ENCODE measurements around the gene PRKD3. TPM values are rescaled to one million over a fixed set of nuclear protein-coding genes. Genes with fewer than 3 reads are reported as not detected.

Gene PRKD3
- total RNA-seq, 1 experiment from 2014 or later, result 82.1 TPM

- TF ChIP-seq ZNF281 (CRISPR knock-in tag; IDR thresholded peaks at IDR 0.05) (no peak), TEAD4 (CRISPR knock-in tag; IDR thresholded peaks at IDR 0.05) (no peak), ESRRA (CRISPR knock-in tag; IDR thresholded peaks at IDR 0.05; ENCODE audit: borderline replicate concordance) (no peak), SMAD3 (CRISPR knock-in tag; IDR thresholded peaks at IDR 0.05; ENCODE audit: borderline replicate concordance) (no peak), AFF4 (CRISPR knock-in tag; IDR thresholded peaks at IDR 0.05; ENCODE audit: borderline replicate concordance) (no peak), TEAD1 (CRISPR knock-in tag; IDR thresholded peaks at IDR 0.05) (no peak)
These were observed 8.6 kb upstream of the PRKD3 start (continued) for GRCh38 chr2:37333256-37333655.

- TF ChIP-seq USF1 (CRISPR knock-in tag; IDR thresholded peaks at IDR 0.05) (no peak), ZNF138 (CRISPR knock-in tag; conservative IDR thresholded peaks at IDR 0.05) (no peak), ATF2 (CRISPR knock-in tag; IDR thresholded peaks at IDR 0.05; ENCODE audit: borderline replicate concordance, low read depth) (no peak)
- no peaks in the 10 kb centered on the region for H3K9me3 Mint-ChIP-seq
These were observed 7.9 kb upstream of the PRKD3 start for GRCh38 chr2:37332560-37332959.

GRCh38 chr2:37330681-37331080 lies 6.0 kb upstream of the PRKD3 start:
- ChIA-PET CTCF (interaction anchor here (2.4 kb wide), 1 partner anchor 13 kb away, joined by 6 read pairs; no protein-coding TSS in a partner anchor), POLR2A (no interaction called here)
- Mint-ChIP-seq H3K27ac (no peak overlapping the region), H3K4me3 (no peak overlapping the region), H3K27me3 (ENCODE audit: low read depth) (peaks cover 11% of the 10 kb centered on the region), H3K36me3 (no peaks in the 10 kb centered on the region), H3K4me1 (peaks cover 4% of the 10 kb centered on the region; the same call in 1 of the 2 replicates), H3K9me3 (no peaks in the 10 kb centered on the region)
- DNase-seq (ENCODE audit: low spot score) (no peak), ATAC-seq (no peak)
- TF ChIP-seq CREM (CRISPR knock-in tag; IDR thresholded peaks at IDR 0.05), result no peak
- no peak for TF ChIP-seq NFYB (CRISPR knock-in tag; conservative IDR thresholded peaks at IDR 0.05; ENCODE audit: low read depth)
- no peak for TF ChIP-seq NR1H2 (CRISPR knock-in tag; IDR thresholded peaks at IDR 0.05)
- no peak for TF ChIP-seq NR2C2 (CRISPR knock-in tag; IDR thresholded peaks at IDR 0.05)
- TF ChIP-seq ESRRA (CRISPR knock-in tag; IDR thresholded peaks at IDR 0.05; ENCODE audit: borderline replicate concordance), result no peak
- no peak for TF ChIP-seq GRHL2 (CRISPR knock-in tag; IDR thresholded peaks at IDR 0.05; ENCODE audit: insufficient replicate concordance, severe bottlenecking)
- TF ChIP-seq AFF4 (CRISPR knock-in tag; IDR thresholded peaks at IDR 0.05; ENCODE audit: borderline replicate concordance), result no peak
- TF ChIP-seq ZNF425 (CRISPR knock-in tag; conservative IDR thresholded peaks at IDR 0.05), result no peak
- TF ChIP-seq ZNF138 (CRISPR knock-in tag; conservative IDR thresholded peaks at IDR 0.05), result no peak
- TF ChIP-seq ATF2 (CRISPR knock-in tag; IDR thresholded peaks at IDR 0.05; ENCODE audit: borderline replicate concordance, low read depth), result no peak

More at GRCh38 chr2:37332560-37332959, 7.9 kb upstream of the PRKD3 start:
- ATAC-seq (no peak), DNase-seq (ENCODE audit: low spot score) (no peak)
- no peak overlapping the region for H3K27ac Mint-ChIP-seq
- no peaks in the 10 kb centered on the region for H3K36me3 Mint-ChIP-seq
- no peak overlapping the region for H3K4me3 Mint-ChIP-seq
- ChIA-PET POLR2A (no interaction called here), CTCF (no interaction called here)
- H3K4me1 Mint-ChIP-seq, result 0 out of 2 replicates have a peak, but pooled peaks cover under 1% of the 10 kb centered on the region
- H3K27me3 Mint-ChIP-seq (ENCODE audit: low read depth), result no peaks in the 10 kb centered on the region; the same call in 1 of the 2 replicates
